HL-60/S4 treated with retinoic acid at 250 ng/mL for 4 days and 3 days (cell line): ENCODE data around the gene EEPD1.
"Not testable (repeated sequence)": the region's sequence is repeated elsewhere in the genome, so short reads cannot be mapped to it uniquely, and the experiment has no call there.

Experiments
- in situ Hi-C: fragments of 300-500 bp; cut with MboI; formaldehyde crosslinking; loops from 2 replicates; pipeline ENCODE4 v1.7.0; 2022; ENCODE audit warnings: low sequenced_read_pairs

Gene EEPD1

DNA sequence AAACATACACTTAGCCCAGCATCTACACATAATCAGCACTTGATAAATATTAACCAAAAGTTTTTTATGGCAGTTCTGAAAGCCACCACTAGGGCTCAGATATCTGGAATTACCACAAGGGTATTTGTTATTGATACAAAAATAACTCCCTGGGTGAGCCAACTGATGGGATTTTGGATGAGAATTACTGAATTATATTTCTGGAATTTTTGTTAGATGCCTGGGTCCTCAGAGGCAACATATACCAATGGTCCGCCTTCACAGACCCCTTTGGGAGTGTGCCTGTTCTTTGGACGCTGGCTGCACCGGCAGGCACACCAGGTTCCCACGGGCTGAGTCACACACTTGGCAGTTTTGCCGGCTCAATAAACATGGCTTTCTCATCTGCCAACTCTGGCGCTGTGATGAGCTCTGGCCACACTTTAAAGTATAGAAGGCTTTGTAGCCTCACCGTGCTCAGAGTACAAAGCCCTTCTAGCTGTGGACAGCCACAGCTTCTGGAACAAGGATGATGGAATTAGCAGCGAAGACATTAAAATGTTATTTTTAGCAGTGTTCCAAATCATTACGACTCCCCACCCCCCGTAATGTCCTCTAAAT, 24.5 kb upstream of the EEPD1 start:
- in situ Hi-C loops: no loop called here

DNA sequence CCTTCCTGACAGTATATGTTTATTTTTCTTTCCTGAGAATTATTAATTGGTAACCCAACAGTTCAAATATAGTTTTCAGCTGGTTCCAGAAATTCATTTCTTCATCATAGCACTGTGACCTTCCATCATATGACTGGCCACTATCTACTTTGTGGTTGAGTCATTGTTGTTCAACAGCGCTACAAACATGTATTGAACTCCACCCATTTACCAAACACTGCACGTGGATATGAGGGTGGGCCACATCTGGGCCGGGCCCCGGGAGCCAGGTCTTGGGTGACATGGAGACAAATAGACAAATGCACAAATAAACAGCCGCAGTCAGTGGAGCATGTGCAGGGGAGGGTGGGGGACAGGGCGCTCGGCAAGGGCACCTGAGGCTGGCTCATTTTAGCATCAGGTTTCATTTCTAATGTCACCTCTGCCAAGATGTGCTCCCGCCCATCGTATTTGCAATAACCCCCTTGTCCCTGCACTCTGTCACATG, 24.0 kb upstream of the EEPD1 start:
- in situ Hi-C loops: no loop called here

- in situ Hi-C loops: no loop called here
Measured at GRCh38 chr7:36130236-36130945, 22.7 kb upstream of the EEPD1 start.

- in situ Hi-C loops: no loop called here
Measured at GRCh38 chr7:36131026-36131425, 22.0 kb upstream of the EEPD1 start.

DNA sequence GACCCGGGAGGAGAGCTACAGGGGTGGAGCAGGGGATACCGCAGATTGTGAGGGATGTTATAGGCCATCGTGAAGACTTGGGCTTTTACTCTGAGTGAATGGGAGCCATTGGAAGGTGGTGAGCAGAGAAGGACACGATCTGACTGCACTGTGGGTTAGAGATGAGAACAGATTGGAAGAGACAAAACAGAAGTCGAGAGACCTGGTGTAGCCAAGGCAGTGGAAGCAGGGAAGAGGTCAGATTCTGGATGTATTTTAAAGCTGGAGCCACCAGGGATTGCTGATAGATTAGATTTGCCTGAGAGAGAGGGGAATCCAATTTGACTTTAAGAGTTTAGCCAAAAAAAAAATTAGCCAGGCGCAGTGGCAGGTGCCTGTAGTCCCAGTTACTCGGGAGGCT, 21.6 kb upstream of the EEPD1 start:
- in situ Hi-C loops: no loop called here

- in situ Hi-C loops: no loop called here
Measured at GRCh38 chr7:36132012-36132411, 21.0 kb upstream of the EEPD1 start.

GRCh38 chr7:36135700-36136099, 17.4 kb upstream of the EEPD1 start:
- in situ Hi-C loops: no loop called here

GRCh38 chr7:36137258-36137657, 15.8 kb upstream of the EEPD1 start:
- in situ Hi-C loops: no loop called here

- in situ Hi-C loops: no loop called here
Measured at GRCh38 chr7:36137754-36138153, 15.3 kb upstream of the EEPD1 start.

GRCh38 chr7:36138209-36138608, 14.8 kb upstream of the EEPD1 start:
- in situ Hi-C loops: no loop called here

DNA sequence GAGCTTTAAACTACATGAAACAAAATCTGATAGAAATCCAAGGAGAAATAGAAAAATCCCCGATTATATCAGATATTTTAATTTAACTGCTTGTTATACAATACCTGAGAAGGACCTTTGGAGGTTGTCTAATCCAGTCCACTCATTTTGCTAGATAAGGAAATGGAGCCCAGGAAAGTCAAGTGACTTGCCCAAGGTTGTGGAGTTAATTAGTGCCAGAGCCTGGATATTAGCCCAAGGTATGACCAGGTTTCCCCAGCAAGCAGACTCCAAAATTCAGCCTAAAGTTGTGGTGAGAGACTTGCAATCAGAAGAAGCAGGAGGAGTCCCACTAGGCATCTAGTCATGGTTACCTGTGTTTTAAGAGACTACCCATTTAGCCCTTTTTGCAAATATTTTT, 11.7 kb upstream of the EEPD1 start:
- in situ Hi-C loops: no loop called here

DNA sequence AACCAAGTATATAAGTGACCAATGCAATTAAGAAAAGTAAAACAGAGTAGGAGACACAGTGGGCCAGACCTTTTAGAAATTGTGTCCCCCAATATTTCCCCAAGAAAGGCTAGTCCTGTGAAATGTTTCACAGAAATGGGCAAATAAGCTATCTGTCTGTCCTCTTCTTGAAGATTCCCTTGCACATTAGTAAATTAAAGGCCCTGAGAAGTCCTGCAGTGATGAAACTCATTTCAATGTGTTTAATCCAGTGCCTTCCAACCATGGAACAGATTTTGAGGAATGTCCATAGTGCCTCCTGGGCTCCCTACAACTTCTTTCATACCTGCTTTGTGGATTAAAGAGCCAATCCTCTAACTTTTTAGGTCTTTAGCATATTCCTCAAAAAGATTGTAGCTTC, 11.2 kb upstream of the EEPD1 start:
- in situ Hi-C loops: no loop called here

DNA sequence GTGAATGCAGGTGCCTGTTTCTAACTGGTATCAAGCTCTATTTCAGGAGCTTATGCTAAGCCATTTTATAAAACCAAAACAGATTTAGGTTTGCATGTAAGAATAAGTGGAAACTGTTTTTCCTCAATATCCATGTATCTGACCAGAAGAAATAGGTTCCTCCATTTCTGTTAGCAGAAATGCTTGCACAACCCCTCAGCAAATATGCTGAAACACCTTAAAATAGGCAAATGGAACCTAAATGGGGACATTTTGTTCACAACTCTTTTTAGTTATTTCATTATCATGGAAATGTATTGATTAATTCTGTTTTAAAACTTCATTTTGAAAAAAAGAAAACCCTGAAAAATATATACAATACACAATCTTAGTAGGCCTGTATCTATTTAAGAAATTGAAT, 8.9 kb upstream of the EEPD1 start:
- in situ Hi-C loops: no loop called here

DNA sequence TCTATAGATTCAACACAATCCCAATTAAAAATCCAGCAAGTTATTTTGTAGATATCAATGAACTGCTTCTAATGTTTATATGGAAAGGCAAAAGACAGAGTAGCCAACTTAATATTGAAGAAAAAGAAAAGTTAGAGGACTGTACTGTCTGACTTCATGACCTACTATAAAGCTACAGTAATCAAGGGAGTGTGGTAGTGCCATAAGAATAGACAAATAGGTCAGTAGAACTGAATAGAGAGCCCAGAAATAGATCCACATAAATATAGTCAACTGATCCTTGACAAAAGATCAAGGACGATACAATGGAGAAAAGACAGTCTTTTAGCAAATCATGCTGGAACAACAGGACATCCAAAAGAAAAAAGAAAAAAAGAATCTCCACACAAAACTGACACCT, 7.4 kb upstream of the EEPD1 start:
- in situ Hi-C loops: no loop called here

DNA sequence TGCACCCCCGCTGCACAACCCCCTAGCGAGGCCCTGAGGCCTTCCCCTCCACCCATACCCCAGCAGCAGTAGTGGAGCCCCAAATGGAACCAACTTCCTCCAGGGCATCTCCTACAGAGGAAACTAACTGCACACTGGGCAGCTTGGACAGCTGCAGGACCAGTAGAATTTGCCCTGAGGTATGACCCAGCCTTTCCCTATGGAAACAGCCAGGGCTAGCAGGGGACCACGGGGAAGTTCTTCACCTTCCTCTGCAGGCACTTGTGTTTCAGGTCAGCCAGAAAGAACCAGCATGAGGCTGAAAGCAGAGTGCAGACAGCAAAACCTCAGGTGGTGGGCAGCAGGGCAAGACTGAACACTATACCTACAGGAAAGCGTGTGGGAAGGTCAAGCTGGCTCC, 5.7 kb upstream of the EEPD1 start:
- in situ Hi-C loops: no loop called here

DNA sequence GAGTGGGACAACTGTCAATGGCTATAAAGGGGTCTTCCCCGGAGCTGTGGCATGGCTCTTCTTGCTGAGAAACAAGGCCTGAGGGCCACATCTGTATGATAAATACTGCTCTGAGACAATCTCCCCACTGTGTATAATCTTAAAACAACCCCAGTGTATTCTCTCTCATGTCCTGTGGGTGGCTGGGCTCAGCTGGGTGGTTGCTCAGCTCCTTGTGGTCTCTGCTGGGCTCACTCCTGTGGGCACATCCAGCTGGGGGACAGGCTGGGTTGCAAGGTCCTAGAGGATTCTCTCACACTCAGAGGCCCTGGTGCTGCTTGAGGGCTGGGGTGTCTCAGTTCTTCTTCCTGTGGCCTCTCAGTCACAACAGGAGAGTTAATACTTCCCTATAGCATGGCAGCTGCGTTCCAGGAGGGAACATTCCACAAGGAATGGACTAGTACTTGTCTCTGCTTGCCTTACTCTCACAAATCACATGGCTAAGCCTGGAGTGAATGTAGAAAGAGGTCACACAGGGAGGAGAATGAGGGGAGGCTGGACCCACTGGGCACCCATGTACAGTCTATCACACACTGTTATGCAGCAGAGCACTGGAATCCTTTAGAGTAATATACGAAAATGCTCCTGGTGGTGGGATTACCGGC, 4.5 kb upstream of the EEPD1 start:
- in situ Hi-C loops: no loop called here

- in situ Hi-C loops: not testable (repeated sequence)
Measured at GRCh38 chr7:36149240-36149639, 3.8 kb upstream of the EEPD1 start.

DNA sequence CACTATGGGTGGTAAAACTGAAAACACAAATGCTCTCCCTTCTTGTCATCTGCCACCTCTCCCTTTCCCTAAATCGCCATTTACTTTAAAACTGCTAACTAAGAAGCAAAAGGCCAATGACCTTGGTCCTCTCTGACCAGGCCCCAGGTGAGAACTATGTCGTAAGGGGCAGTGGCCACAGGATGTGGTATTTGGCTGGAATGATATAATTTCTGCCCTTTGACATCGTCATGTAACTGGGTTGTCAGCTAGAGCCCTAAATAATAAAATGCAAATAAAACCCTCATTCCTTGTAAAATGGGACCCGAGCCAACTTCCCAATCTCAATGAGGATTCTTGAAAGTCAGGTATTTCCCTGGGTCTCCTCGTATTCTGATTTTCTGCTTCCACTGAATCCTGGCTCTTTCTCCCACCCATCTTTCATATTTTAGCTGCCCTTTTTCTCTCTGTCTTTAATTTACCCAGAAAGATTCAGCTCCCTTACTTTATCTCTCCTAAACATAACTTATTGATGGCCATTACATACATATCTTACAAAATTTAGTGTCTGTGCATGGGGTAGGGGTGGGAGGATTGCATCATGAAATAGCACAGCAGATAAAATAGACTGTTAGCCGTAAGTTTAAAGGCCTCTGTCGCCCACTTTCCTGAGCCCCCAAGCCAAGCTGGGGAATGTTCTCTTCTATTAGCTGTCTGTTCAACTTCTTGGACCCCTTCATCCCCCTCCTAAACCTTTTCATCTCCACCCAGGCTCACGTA, 3.2 kb upstream of the EEPD1 start:
- in situ Hi-C loops: no loop called here

- in situ Hi-C loops: no loop called here
Measured at GRCh38 chr7:36151921-36152755, 916 bp upstream of the EEPD1 start.

DNA sequence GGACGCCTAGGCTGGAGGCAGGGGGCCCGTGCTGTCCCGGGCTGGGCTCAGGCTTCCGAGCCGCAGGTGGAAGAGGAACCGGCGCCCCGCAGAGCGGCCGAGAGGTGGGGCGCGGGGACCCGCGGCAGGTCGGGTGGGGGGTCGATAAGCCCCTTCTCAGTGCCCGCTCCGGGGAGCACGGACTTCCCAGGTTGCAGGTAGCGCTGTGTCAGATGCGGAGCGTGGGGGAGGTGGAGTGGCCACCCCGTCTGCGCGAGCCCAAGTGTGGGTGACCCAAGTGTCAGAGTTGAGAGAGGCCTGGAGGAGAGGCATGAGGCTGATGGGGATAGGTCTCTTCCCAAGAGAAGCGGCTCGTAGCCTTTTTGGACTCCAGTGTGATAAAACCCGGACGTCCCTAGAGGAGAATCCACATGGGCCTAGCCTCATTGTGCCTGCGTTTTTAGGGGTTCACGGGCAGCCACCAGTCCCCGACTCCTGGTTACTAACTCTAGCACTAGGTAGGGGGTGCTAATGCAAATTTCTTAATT, 580 bp downstream of the EEPD1 start:
- in situ Hi-C loops: no loop called here
